DMS 273 (cell line): ENCODE data around the gene ATG13.
A peak's percentile ranks its signal among the peaks of the same experiment; 100 is the strongest.
"Not testable (repeated sequence)": the region's sequence is repeated elsewhere in the genome, so short reads cannot be mapped to it uniquely, and the experiment has no call there.

Experiments used
- DNase-seq: peaks from one replicate; lab custom pipeline; 2025; ENCODE audit not compliant: unreplicated experiment; lab: John Stamatoyannopoulos, UW

The ATG13 gene

DNA sequence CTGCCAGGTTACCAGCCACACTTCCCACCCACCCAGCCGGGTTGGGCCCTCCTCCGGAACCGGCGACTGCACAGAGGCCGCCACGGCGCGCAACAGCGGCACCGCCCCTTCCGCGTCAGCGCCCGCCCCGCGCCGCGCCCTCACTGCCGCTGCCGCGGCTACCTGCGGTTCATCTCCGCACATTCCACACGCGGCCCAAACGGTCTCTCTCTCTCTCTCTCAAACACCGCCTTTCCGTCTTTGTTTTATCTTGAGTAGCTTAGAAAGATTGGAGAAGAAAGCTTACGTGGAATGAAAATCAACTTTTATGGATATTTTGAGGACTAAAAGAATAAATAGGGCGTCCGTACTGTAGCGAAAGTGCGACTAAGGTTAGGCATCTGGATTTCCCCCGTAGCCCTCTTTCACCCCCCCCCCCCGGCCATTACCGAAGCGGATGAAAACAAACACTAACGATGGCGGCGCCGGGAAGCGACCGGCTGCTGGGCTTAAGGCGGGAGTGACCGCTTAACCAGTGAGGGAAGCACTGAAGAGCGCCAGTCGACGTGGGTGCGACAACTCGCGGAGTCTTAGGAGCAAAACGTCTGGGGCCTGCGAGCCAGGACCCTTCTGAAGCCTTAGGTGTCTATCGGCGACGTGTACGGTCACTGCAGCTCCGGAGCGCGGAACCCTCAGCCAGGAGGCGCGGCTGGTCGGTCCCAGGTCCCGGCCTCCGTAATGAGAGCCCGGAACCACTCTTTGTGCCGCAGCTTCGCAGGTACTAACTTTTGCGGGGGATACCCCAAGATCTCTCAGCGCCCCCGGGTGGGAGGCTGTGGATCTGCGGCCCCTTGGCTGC lies at the start of gene ATG13, which contains the start of gene HARBI1:
TSS of gene ATG13 (plus strand) at position 420 of the 838 bp plus-strand sequence. CDS start 26,739 bp downstream, outside the sequence.
TSS of gene HARBI1 (minus strand) at position 94 of the 838 bp plus-strand sequence. CDS start 990 bp downstream, outside the sequence.
- DNase-seq: peak; percentile 92

- DNase-seq: no peak
These were observed 46.5 kb upstream of the ATG13 start for GRCh38 chr11:46570790-46571398.

- DNase-seq: no peak
These were observed 42.7 kb upstream of the ATG13 start for GRCh38 chr11:46574656-46575055.

DNA sequence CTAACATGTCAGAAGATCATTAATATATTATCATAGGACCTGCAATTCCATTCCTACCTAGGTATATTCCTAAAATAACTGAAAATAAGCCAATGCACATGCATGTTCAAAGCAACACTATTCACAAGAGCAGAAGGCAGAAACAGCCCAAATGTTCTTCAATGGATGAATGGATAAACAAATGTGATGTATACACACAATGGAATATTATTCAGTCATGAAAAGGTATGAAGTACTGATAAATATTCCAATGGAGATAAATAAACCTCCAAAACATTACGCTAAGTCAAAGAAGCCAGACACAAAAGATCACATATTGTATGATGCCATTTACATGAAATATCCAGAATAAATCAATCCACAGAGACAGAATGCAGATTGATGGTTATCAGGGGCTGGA lies 40.3 kb upstream of the ATG13 start:
- no peak for DNase-seq

GRCh38 chr11:46582588-46582987 lies 34.8 kb upstream of the ATG13 start:
- no peak for DNase-seq

DNA sequence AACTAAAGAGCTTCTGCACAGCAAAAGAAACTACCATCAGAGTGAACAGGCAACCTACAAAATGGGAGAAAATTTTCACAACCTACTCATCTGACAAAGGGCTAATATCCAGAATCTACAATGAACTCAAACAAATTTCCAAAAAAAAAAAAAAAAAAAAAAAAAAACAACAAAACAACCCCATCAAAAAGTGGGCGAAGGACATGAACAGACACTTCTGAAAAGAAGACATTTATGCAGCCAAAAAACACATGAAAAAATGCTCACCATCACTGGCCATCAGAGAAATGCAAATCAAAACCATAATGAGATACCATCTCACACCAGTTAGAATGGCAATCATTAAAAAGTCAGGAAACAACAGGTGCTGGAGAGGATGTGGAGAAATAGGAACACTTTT lies 33.8 kb upstream of the ATG13 start:
- not testable (repeated sequence) for DNase-seq

DNA sequence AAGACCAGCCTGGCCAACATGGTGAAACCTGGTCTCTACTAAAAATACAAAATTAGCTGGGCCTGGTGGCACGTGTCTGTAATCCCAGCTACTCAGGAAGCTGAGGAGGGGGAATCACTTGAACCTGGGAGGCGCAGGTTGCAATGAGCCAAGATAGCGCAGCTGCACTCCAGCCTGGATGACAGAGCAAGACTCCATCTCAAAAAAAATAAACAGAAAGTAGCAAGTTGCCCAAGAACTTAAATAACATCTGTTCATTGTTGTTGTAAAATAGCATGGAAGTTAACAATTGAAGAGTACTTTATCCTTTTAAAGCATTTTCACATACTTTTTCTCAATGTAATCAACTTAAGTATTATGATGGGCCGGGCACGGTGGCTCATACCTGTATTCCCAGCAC lies 29.2 kb upstream of the ATG13 start:
- no peak for DNase-seq

- no peak for DNase-seq
These were observed 28.4 kb upstream of the ATG13 start for GRCh38 chr11:46588915-46589314.

DNA sequence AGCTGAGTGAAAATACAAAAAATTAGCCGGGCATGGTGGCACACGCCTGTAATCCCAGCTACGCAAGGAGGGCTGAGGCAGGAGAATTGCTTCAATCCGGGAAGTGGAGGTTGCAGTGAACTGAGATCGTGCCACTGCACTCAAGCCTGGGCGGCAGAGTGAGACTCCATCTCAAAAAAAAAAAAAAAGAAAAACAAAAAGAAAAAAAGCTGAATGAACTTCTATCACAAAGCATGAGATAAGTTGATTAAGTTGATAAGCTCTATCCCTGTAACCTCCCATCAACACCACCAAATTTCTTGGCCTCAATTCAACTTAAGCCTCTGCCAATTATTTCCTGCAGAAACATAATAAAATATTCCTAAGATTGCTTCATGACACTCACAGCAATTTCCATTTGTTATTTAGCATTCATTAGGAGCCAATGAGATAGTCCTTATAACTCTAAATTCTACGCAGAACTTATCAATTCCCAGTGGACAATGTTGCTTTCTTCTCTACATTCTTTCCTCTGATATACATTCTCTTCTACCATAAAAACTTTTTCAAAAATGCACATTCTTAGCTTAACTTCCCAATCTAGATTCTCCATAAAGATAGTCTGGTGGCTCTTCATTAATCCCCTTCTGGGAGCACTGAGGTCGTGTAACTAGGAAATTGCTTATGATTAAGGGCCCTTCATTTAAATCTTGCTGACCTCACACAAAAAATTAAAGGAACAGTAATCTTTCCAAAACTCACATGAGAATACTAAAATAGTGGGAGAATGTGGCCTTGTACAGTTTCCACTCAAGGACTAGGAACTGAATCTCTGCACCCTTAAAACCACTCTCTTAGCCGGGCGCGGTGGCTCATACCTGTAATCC lies 26.4 kb upstream of the ATG13 start:
- DNase-seq: peak; percentile 15

- peak; percentile 93 for DNase-seq
These were observed 23.6 kb upstream of the ATG13 start, which contains the start of gene AMBRA1 for GRCh38 chr11:46593550-46594373. Gene AMBRA1, minus strand, starts transcription at chr11:46594023. Its CDS starts 45,643 bp downstream, at chr11:46548380.

- DNase-seq: no peak
These were observed 23.0 kb upstream of the ATG13 start for GRCh38 chr11:46594374-46594700.

DNA sequence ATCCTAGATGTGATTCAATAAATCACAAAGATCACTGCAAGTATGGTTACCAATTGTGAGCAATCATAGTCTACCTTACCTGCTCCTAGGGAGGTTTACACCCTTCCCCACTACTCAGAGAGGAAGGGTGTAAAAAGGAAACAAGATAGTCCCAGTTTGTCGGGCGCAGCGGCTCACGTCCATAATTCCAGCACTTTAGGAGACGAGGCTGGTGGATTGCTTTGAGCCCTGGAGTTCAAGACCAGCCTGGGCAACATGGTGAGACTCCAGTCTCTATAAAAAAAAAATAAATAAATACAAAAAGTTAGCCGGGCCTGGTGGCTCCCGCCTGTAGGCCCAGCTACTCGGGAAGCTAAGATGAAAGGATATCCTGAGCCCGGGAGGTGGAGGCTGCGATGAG lies 22.6 kb upstream of the ATG13 start:
- no peak for DNase-seq

- DNase-seq: no peak
These were observed 20.2 kb upstream of the ATG13 start for GRCh38 chr11:46597155-46597554.

DNA sequence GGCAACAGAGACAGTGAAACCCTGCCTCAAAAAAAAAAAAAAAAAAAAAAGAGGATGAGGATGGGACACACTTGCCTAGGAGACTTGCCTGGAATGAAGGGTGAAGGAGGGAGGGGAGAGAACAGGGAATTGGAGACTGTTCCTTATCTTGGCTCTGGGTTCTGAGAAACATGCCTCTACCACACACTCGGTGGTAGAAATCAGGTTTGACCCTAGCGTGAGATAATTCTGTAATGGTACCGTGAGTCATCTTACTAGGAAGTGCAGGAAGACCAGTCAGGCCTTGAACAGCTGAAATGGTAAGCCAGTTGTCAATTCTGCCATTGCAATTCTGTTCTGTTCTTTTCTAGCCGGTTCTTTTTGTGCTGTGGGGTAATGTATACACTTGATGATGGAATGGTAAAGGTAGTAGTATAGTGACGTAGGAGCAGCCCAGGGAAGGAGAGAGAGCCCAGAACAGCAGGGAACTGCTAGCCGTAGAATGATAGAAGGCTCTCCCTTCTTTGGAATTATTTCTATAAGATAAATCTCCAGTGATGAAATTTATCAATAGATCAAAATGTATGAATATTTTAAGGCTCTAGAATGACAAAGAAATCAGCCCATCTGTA lies 19.6 kb upstream of the ATG13 start:
- DNase-seq: no peak

DNA sequence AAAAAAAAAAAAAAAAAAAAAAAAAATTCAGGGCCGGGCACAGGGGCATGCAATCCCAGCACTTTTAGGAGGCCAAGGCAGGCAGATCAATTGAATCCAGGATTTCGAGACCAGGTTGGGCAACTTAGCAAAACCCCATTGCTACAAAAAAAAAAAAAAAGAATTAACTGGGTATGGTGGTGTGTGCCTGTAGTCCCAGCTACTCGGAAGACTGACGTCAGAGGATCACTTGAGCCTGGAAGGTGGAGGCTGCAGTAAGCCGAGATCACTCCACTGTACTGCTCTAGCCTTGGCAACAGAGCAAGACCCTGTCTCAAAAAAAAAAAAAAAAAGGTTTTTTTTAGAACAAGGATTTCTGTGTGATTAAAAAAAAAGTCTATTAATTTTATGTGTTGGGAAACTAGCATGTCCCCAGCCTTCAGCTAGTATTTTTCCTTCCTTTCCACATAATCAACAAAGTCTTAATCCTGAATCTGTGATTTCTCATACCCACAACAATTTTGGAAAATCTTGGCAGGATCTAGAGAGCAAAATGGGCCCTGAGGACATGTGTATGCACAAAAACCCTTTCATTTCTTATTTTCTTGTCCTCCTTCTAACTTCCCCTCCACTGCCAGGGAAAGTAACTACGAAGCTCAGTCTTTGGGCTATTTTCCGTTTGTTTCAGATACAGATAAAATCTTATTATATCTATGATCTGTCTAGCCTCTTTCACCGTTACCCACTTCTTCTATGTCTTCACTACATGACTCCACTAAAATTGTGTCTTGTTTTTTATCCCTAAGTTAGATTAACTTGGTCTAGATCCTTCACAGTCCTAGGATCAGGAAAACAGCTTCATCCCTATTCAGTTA lies 17.8 kb upstream of the ATG13 start:
- no peak for DNase-seq

DNA sequence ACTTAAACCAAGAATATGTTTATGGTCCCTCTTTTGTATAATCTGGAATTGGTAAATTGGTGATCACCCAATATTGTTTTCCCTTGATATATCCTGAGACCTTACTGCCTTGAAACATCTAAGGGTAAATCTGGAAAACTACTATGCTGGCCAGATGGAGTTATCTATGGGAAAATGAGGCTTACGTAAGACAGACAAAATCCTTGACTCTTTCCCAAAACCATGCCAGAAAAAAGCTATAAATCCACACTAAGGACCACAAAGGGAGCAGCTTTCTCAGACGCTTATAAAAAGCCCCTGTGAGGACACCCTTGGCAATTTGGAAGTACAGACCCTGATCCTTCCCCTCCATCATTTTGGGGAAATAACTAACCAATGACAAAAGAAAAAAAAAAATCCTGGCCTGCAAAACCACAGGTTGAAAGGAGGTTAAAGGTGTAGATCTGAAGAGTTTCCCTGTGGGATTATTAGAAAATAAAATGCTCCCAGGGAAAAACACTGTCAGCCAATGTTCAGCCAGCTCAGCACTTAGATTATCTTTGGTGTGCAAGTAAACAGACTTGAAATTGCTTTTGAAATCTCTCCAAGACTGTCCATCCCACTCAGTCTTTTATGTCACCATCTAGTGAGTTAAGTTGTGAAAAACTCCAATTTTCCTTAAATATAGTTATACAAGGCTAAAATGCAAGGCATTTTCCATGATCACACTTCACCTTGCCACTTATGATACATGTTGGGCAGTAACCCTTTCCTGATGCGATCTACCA lies 17.0 kb upstream of the ATG13 start:
- no peak for DNase-seq

DNA sequence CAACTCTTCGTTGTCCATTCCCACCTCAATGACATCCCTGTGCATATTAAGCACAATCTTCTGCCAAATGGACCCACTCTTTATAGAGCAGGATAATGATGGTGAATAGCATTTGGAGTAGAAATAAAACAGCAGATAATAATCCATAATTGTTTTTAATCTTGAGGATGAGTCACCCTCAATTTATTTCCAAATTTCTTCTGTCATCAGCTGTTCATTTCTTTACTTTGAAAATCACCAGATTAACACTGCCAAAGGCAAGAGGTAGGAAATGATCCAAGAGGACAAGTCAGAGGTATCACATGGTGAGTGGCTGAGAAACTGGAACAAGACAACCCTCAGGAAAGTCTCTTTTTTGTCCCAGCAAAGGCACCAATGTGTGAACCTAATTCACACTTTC lies 16.2 kb upstream of the ATG13 start:
- no peak for DNase-seq

GRCh38 chr11:46603704-46604308 lies 13.5 kb upstream of the ATG13 start:
- no peak for DNase-seq
